HG03354 (cell line): Measurements from ENCODE around the gene GJD3.
A peak's percentile ranks its signal among the peaks of the same experiment; 100 is the strongest.
"Not testable (repeated sequence)": the region's sequence is repeated elsewhere in the genome, so short reads cannot be mapped to it uniquely, and the experiment has no call there.

Experiments
- ATAC-seq: cut with Tn5 transposase; IDR thresholded peaks from one replicate; pipeline ENCODE4 v1.9.1; 2021; ENCODE audit warnings: mild to moderate bottlenecking; ENCODE audit not compliant: unreplicated experiment, poor library complexity, severe bottlenecking

Gene GJD3

DNA sequence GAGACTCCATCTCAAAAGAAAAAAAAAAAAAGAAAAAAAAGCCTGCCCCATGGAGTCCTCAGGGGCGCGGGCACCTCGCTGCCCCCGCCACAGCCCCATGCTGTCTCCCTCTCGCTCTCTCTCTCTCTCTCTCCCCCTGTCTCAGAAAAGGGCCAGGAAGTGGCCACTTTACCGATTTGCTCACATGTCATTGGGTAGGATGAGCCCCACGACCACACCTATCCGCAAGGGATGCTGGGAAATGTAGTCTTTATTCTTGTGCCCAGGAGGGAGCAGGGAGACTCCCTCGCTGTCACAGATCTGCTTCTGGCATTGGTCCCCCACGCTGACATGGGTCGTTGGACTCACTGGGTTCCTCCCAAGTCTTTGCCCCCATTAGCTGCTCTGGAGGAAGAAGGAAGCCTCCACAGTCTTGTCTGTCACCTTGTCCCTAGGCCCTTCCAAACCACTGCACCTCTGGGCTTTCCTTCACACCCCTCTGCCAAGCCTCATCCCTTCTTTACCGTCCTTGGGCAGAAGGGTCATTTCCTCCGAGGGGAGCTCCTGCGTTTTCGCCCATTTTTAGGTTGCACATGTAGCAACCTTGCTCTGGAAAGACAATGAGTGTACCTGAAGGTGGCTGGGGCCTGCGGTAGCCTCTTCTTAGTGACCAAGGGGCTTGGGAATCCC is 6.9 kb upstream of the GJD3 start:
- ATAC-seq = no peak

DNA sequence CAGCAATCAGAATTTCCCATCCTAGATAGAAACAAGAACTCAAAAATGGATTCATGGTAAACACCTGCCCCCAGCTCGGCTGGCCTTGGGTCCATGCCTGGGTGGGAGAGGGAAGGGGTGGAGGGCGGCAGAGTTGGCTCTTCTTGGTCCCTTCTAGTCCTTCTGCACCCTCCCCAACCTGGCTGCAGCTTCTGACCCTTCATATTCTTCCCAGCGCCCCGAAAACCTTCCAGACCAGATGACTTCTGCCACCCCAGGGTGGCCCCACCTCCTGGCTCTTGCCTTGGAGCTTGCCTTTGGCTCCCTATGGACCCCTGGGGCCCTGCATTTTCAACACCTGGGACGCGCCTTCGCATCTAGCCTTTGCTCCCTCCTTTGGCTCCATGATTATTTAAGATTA is 5.4 kb upstream of the GJD3 start:
- ATAC-seq = no peak

DNA sequence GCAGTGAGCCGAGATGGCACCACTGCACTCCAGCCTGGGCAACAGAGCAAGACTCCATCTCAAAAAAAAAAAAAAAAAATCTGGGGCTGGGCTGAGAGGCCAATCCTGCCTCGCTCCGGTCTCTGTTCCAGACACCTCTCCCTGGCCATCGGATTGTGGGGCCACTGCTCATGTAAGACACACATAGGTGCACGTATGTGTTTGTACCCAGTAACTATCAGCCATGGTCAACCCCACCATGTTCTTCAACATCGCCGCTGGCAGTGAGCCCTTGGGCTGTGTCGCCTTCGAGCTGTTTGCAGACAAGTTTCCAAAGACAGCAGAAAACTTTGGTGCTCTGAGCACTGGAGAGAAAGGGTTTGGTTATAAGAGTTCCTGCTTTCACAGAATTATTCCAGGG is 3.2 kb upstream of the GJD3 start:
- ATAC-seq = not testable (repeated sequence)

DNA sequence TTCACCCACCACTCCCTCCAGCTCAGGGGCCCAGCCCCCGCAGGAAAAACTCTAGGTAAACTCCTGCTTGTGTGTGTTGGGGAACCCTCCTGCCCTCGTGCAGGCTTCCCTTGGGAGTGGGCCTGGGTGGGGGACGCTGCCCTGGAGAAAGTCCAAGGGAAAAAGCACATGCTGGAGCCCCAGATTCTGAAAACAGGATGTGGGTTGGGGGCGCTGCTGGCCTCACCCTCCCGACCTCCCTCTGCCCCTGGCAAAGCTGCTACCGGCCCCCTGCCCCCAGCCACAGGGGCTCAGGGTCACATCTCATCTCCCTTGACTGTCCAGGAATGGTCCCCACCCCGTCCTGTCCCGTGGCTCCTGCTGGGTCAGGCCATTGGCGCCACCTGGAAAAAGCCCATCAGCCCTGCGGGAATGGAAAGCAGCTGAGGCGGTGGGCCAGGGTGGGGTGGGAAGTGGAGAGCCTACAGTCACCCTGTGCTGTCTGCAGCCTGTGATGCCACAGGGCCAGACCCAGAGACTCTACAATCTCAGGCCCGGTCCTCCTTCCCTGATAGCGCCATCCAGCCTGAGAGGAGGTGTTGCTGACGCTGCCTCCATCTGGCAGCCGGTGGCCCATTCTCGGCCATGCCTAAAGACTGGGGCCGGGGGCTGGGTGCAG is 2.5 kb upstream of the GJD3 start:
- no peak for ATAC-seq

DNA sequence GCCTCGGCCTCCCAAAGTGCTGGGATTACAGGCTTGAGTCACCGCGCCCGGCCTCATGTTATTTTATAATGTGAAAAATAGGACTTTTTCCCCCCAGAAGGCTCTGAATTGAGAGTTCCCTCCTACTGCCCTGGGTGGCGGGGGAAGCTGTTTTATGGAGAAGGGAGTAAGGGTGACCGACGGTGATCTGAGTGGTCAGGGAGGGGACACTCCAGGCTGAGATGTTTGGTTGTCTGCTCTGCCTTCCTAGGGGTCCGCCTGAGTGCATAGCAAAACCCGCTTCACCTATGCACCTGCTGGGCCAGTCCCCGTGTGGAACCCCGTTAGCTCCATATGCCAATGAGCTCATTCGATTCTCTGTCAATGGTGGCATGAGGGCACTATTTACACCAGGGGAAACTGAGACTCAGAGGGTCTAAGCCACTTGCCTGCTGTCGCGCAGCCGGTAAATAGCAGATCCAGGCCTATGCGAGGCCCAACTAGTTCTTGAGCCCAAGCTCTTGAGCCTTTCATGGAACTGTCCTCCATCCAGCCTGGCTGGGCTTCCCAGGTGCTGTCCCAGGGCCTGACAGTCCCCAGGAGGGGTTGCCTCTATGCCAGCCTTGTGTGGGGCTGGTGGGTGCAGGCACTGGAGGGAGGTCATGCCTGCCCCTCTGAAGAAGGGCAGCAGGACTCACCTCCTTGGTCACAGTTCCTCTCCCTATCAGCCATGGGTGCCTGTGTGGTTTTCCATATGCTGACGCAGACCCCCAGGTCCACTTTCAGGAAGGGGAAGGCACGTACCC is 1.7 kb upstream of the GJD3 start:
- no peak for ATAC-seq

DNA sequence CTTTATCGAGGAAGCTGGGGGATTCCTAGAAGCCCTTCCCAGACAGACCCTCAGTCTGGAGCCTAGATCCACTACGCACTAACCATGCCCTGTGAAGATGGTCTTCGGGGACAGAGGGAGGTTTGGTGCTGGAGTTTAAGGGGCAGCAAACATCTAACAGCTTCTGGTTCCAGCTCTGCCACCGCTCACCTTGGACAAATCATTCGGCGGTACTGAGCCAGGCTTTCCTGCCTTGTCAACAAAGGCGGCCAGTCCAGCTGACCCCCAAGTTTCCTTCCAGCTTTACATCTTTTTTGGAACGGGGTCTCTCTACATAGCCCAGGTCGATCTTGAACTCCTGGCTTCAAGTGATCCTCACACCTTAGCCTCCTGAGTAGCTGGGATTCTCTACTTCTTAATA is 369 bp upstream of the GJD3 start:
- no peak for ATAC-seq

DNA sequence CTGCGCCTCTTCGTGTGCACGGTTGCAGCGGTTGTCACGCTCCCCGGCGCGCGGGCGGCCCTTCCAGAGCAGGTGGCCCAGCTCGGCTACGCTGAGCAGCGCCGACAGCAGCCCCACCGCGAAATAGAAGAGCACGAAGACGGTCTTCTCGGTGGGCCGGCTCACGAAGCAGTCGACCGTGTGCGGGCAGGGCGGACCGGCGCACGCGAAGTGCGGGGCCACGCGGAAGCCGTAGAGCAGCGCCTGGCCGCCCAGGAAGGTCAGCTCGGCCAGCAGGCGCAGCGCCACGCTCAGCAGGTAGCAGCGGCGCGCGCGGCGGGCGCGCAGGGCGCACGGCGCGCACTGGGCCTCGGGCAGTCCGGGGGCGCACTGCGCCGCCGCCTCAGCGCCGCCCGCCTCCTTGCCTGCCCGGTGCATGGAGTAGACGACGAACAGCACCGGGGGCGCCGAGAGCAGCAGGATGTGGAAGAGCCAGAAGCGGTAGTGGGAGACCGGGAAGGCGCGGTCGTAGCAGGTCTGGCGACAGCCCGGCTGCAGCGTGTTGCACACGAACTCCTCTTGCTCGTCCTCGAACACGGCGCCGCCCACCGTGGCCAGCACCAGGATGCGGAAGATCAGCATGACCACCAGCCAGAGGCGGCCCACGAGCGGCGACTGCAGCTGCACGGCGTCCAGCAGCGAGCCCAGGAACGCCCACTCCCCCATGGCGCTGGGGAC is 1.3 kb downstream of the GJD3 start:
- peak; percentile 22 for ATAC-seq

DNA sequence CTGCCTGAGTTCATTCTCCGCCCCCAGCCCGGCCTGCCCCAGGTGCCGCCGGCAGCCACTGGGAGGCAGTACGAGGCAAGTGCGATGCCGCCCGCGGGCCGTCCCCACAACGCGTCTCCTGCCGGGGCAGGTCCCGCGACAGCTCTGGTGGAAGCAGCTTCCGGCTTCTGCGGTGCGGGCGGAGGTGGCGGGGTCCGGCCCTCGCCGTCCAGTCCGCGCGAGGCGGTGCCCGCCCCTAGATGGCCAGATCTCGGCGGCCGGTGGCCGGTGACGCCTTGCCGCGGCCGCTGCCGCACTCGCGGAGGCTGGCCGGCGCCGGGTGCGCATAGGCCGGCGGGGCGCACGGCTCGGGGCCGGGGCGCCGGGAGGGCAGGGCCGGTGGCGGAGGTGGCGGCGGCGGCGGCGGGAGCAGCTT is 1.8 kb downstream of the GJD3 start:
- peak; percentile 78 for ATAC-seq

DNA sequence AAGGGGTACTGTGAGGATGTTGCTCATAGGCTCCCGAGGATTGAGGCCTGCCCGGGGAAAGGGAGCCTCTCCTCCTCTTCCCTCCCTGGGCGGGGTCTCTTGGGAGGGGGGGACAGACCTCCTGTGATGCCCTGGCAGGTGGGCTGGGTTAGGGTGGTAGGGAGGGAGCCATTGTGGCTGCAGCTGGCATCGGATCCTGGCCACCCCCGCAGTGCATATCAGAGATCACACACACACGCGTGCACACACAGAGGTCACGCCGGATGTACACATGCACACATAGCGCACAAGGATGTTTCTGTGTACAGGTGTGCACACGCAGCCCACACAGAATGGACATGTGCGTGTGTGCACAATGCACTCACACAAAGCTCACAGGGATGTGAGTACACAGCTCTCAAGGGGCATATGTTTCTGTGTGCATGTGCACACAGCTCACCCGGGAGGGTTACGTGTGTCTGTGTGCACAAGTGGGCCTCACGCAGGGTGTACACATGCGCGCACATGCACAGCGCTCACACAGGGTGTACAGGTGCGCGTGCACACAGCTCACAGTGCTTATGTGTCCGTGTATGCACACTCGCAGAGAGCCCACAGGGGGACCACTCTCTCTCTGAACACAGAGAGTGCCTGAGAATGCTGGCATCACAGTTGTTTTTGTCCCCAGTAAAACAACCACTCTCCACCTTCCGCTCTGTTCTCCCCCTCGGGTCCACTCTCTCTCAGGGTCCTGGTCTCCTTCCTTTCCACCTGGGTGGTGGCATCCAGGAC is 2.4 kb downstream of the GJD3 start:
- ATAC-seq = peak; percentile 11

DNA sequence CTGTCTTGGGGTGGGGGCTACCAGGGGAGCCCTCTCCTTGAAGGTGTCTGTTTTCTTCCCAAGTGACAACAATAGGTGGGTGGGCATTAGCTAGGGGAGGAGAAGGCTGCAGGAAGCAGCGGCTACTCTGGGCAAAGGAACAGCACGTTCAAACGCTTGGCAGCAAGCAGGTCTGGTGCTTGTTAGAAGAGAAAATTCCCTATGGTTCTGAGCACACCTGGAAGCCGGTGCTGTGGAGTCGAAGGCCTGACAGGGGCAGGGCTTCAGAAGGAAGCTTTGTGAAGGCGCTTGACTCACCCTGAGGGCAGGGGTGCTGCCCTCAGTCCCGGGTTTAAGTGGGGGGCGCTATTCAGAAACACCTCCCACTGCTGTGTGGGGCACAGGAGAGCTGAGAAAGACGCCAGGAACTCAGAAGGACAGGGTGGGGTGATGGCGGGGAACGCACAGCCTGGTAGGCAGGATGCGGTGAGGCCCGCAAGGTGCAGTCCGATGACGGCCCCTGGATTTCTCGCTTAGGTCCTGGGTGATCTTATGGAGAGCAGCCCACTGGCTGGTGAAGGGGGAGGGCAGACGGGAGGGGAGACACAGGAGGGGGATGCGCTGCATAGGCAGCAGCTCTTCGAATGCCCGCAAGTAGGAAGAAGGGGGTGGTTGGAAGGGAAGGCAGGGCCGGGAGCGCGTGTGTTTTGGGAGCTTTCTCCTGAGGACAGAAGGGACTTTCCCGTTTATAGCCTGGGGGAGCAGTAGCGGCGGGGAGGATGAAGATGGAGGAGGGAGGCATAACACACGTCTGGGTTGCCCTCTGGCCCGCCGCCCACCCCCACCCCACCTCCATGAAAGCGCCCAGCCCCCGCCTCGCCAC is 3.2 kb downstream of the GJD3 start:
- no peak for ATAC-seq

DNA sequence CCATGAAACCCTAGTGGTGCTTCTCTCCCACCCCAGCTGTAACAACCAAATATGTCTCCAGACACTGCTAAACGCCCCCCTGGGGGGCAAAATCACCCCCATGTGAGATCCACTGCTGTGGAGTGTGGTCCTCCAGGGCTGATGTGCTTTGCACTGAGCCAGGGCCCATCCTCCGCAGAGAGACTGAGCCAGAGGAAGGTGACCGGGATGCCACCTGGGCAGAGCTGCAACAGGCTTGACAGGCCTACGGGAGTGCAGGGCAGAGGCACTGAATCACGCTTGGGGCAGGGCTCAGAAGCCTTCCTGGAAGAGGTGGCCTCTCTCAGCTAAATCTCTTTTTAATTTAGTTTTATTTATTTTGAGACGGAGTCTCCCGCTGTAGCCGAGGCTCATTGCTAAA is 4.4 kb downstream of the GJD3 start:
- no peak for ATAC-seq

DNA sequence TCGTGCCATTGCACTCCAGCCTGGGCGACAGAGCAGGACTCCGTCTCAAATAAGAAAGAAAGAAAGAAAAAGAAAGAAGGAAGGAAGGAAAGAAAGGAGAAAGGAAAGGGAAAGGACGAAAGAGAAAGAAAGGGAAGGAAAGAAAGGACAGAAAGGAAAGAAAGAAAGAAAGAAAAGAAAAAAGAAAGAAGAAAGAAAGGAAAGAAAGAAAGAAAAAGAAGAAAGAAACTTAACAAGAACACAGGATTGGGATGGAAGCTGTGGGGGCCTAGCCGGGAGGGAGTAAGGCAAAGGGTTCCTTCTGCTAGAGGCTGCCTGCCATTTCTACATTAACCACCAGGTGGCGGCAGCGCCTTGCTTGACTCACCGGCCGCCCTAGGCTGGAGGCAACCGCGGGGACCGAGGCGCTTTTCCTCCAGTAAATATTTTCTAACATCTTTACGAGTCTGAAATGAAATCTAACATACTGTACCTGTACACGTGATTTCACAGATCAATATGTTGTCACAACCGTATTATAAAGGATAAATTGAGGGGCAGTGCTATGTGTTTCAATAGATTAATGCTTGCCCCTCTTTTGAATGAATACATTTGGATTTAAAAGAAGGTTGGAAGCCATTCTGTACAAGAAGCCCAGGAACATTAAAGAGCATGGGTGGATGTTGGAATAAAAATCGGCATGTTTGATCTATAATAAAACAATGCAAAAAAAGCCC is 6.1 kb downstream of the GJD3 start:
- ATAC-seq = no peak

DNA sequence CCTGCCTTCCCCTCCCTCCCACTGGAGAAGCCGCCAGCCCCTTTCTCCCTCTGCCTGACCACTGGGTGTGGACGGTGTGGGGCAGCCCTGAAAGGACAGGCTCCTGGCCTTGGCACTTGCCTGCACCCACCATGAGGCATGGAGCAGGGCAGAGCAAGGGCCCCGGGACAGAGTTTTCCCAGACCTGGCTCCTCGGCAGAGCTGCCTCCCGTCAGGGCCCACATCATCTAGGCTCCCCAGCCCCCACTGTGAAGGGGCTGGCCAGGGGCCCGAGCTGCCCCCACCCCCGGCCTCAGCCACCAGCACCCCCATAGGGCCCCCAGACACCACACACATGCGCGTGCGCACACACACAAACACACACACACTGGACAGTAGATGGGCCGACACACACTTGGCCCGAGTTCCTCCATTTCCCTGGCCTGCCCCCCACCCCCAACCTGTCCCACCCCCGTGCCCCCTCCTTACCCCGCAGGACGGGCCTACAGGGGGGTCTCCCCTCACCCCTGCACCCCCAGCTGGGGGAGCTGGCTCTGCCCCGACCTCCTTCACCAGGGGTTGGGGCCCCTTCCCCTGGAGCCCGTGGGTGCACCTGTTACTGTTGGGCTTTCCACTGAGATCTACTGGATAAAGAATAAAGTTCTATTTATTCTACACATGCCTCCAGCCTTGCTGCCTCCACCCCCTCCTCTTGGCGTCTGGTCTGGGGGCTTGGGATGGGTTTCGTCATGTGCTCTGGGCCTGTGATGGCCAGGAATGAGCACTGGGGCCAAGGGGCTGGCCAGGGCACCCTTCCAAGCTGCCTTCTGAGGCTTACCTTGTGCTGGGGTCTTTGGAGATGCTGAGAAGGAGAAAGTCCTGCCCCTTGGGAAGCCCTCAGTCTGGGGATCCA is 7.3 kb downstream of the GJD3 start:
- ATAC-seq = no peak

DNA sequence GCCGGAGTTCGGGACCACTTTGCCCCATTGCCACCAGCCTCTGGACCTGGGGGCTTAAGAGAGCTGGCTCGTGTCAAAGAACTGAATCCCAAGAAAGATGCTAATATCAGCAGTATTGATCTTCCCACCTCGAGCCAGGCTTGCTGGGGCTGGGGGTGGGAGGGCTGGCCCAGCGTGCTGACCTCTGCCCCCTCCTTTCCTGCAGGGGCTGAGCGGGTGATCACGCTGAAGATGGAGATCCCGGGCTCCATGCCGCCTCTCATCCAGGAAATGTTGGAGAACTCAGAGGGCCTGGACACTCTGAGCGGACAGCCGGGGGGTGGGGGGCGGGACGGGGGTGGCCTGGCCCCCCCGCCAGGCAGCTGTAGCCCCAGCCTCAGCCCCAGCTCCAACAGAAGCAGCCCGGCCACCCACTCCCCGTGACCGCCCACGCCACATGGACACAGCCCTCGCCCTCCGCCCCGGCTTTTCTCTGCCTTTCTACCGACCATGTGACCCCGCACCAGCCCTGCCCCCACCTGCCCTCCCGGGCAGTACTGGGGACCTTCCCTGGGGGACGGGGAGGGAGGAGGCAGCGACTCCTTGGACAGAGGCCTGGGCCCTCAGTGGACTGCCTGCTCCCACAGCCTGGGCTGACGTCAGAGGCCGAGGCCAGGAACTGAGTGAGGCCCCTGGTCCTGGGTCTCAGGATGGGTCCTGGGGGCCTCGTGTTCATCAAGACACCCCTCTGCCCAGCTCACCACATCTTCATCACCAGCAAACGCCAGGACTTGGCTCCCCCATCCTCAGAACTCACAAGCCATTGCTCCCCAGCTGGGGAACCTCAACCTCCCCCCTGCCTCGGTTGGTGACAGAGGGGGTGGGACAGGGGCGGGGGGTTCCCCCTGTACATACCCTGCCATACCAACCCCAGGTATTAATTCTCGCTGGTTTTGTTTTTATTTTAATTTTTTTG is 8.5 kb downstream of the GJD3 start:
- ATAC-seq = no peak

DNA sequence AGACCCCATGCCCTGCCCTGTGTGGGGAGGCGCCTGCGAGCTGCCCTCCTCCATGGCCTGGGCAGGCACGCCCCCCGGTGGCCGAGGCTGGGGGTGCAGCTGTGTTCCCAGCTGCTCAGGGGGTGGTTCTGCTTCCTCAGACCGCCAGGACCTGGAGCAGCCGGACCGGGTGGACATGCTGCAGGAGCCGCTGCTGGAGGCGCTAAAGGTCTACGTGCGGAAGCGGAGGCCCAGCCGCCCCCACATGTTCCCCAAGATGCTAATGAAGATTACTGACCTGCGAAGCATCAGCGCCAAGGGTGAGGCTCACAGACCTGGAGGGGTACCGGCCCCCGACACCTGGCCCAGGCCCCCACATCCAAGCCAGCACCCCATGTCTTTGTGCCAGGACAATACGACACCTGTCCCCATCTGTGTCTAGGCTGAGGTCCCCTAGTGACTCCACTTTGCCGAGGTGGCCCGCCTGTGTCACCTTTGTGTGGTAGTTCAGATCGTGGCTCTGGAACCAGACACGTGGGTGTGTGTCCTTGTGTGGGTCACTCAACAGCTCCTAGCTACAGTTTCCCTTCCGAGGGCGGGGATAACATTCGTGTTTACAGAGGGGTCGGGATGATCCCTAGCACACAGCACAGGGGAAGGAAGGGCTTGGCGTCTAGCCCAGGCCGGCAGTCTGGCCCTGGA is 9.3 kb downstream of the GJD3 start:
- no peak for ATAC-seq
